ENCODE data around the gene TMEM61. TPM values are rescaled to one million over a fixed set of nuclear protein-coding genes. Genes with fewer than 3 reads are reported as not detected.

Gene TMEM61
- total RNA-seq, 1 experiment from 2014 or later: 0.74 TPM

DNA sequence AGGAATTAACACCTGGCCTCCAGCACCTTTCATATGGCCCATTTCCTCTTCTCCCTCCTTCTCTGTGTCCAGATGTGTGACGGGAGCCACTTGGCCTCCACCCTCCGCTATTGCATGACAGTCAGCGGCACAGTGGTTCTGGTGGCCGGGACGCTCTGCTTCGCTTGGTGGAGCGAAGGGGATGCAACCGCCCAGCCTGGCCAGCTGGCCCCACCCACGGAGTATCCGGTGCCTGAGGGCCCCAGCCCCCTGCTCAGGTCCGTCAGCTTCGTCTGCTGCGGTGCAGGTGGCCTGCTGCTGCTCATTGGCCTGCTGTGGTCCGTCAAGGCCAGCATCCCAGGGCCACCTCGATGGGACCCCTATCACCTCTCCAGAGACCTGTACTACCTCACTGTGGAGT, 5.6 kb downstream of the TMEM61 start:
- Mint-ChIP-seq H3K27me3 (ENCODE audit: low read depth) (peaks cover 6% of the 10 kb centered on the region), H3K4me3 (no peak overlapping the region), H3K36me3 (no peaks in the 10 kb centered on the region), H3K27ac (no peak overlapping the region), H3K4me1 (peaks cover 12% of the 10 kb centered on the region), H3K9me3 (no peaks in the 10 kb centered on the region)
- DNase-seq (ENCODE audit: low spot score) (no peak), ATAC-seq (no peak)
- POLR2A ChIA-PET: no interaction called here
- TF ChIP-seq SP1 (CRISPR knock-in tag; conservative IDR thresholded peaks at IDR 0.05) (no peak), CBFB (CRISPR knock-in tag; IDR thresholded peaks at IDR 0.05; ENCODE audit: low read depth) (no peak), FOXP1 (CRISPR knock-in tag; IDR thresholded peaks at IDR 0.05; ENCODE audit: borderline replicate concordance) (no peak), E2F5 (CRISPR knock-in tag; IDR thresholded peaks at IDR 0.05) (no peak), ZNF425 (CRISPR knock-in tag; conservative IDR thresholded peaks at IDR 0.05) (no peak), E2F1 (CRISPR knock-in tag; IDR thresholded peaks at IDR 0.05) (no peak), MXD4 (CRISPR knock-in tag; IDR thresholded peaks at IDR 0.05; ENCODE audit: borderline replicate concordance) (no peak), GABPB1 (CRISPR knock-in tag; IDR thresholded peaks at IDR 0.05) (no peak), SMAD4 (CRISPR knock-in tag; IDR thresholded peaks at IDR 0.05) (no peak), RELA (CRISPR knock-in tag; IDR thresholded peaks at IDR 0.05; ENCODE audit: borderline replicate concordance) (no peak)
- TF ChIP-seq, protein P1, sequence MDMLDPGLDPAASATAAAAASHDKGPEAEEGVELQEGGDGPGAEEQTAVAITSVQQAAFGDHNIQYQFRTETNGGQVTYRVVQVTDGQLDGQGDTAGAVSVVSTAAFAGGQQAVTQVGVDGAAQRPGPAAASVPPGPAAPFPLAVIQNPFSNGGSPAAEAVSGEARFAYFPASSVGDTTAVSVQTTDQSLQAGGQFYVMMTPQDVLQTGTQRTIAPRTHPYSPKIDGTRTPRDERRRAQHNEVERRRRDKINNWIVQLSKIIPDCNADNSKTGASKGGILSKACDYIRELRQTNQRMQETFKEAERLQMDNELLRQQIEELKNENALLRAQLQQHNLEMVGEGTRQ (CRISPR knock-in tag; IDR thresholded peaks at IDR 0.05): no peak
- CTCF ChIA-PET: interaction anchor here (3.6 to 7.7 kb wide), 4 partner anchors 10 to 41 kb away, joined by 14 to 51 read pairs (median 22); partner anchors contain the start of gene BSND

- Mint-ChIP-seq H3K4me1 (peaks cover 12% of the 10 kb centered on the region), H3K36me3 (no peaks in the 10 kb centered on the region), H3K27ac (no peak overlapping the region), H3K27me3 (ENCODE audit: low read depth) (peaks cover 1% of the 10 kb centered on the region), H3K9me3 (no peaks in the 10 kb centered on the region), H3K4me3 (no peak overlapping the region)
- DNase-seq (ENCODE audit: low spot score): no peak
- POLR2A ChIA-PET: no interaction called here
- TF ChIP-seq ATF6 (CRISPR knock-in tag; IDR thresholded peaks at IDR 0.05): no peak
- no peak for TF ChIP-seq ATF3 (CRISPR knock-in tag; conservative IDR thresholded peaks at IDR 0.05)
- no peak for TF ChIP-seq ZNF121 (CRISPR knock-in tag; IDR thresholded peaks at IDR 0.05)
- TF ChIP-seq, protein P2, sequence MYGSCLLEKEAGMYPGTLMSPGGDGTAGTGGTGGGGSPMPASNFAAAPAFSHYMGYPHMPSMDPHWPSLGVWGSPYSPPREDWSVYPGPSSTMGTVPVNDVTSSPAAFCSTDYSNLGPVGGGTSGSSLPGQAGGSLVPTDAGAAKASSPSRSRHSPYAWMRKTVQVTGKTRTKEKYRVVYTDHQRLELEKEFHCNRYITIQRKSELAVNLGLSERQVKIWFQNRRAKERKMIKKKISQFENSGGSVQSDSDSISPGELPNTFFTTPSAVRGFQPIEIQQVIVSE (CRISPR knock-in tag; IDR thresholded peaks at IDR 0.05; ENCODE audit: borderline replicate concordance): no peak
- TF ChIP-seq ZNF219 (CRISPR knock-in tag; IDR thresholded peaks at IDR 0.05; ENCODE audit: borderline replicate concordance): no peak
- no peak for TF ChIP-seq CBFB (CRISPR knock-in tag; IDR thresholded peaks at IDR 0.05; ENCODE audit: low read depth)
- TF ChIP-seq KAT7 (CRISPR knock-in tag; IDR thresholded peaks at IDR 0.05; ENCODE audit: borderline replicate concordance): no peak
- TF ChIP-seq SOX15 (CRISPR knock-in tag; IDR thresholded peaks at IDR 0.05): no peak
- no peak for TF ChIP-seq HMGA2 (CRISPR knock-in tag; IDR thresholded peaks at IDR 0.05)
- TF ChIP-seq RORB (CRISPR knock-in tag; IDR thresholded peaks at IDR 0.05): no peak
- TF ChIP-seq ZNF138 (CRISPR knock-in tag; conservative IDR thresholded peaks at IDR 0.05): no peak
- TF ChIP-seq ZNF263 (CRISPR knock-in tag; IDR thresholded peaks at IDR 0.05; ENCODE audit: low read depth): no peak
- no peak for TF ChIP-seq NFYB (CRISPR knock-in tag; conservative IDR thresholded peaks at IDR 0.05; ENCODE audit: low read depth)
- TF ChIP-seq RELA (CRISPR knock-in tag; IDR thresholded peaks at IDR 0.05; ENCODE audit: borderline replicate concordance): no peak
- no peak for TF ChIP-seq ZBTB21 (CRISPR knock-in tag; IDR thresholded peaks at IDR 0.05; ENCODE audit: borderline replicate concordance)
- CTCF ChIA-PET: interaction anchor here (3.6 to 7.7 kb wide), 4 partner anchors 10 to 42 kb away, joined by 14 to 51 read pairs (median 22); partner anchors contain the start of gene BSND
- ATAC-seq: no peak
Measured at GRCh38 chr1:54986533-54986932, 6.1 kb downstream of the TMEM61 start.
